IMR-90 (cell line): ENCODE results near the gene EGFR. TPM values are rescaled to one million over a fixed set of nuclear protein-coding genes. Genes with fewer than 3 reads are reported as not detected.

ENCODE experiments used
- ATAC-seq: fragments of 200-7000 bp; cut with Tn5 transposase; 2 replicates; pipeline ENCODE4 v1.9.1; 2020; ENCODE audit warnings: low read depth, mild to moderate bottlenecking, moderate library complexity
- BruUV-seq: library from RNA; stranded (reverse); fragments of 400-500 nt; replicated peaks from 2 replicates; lab custom pipeline; 2021; lab: Mats Ljungman, UMichigan
- CTCF ChIA-PET: fragments of 300-600 bp; formaldehyde crosslinking; extraction: SDS; loops from one replicate; lab custom pipeline; 2021; ENCODE audit warnings: antibody characterized with exemption; lab: Yijun Ruan, JAX
- POLR2A ChIA-PET: fragments of 300-600 bp; sonication (Branson Sonifier 250); formaldehyde crosslinking; loops from one replicate; lab custom pipeline; 2022; ENCODE audit warnings: antibody characterized with exemption; ENCODE audit not compliant: unreplicated experiment; lab: Charles Lee
- DNase-seq: peaks from one replicate; pipeline ENCODE4 v3.0.0; 2013
- H2AFZ ChIP-seq: replicated peaks from 2 replicates; pipeline ENCODE3; 2013; ENCODE audit warnings: low read length, mild to moderate bottlenecking; ENCODE audit not compliant: poor library complexity
- H2AK5ac ChIP-seq: 2 replicates; pipeline ENCODE4 v1.6.1; 2013; ENCODE audit warnings: low read depth, low read length, inconsistent platforms
- H2AK9ac ChIP-seq: replicated peaks from 2 replicates; pipeline ENCODE3; 2013; ENCODE audit warnings: mild to moderate bottlenecking, low read depth, low read length, moderate library complexity; ENCODE audit not compliant: poor library complexity
- H2BK120ac ChIP-seq: 2 replicates; pipeline ENCODE4 v1.6.1; 2013; ENCODE audit warnings: low read depth, low read length, inconsistent platforms
- H2BK15ac ChIP-seq: 3 replicates; pipeline ENCODE4 v1.6.1; 2013; ENCODE audit warnings: low read depth, low read length, inconsistent platforms
- H2BK20ac ChIP-seq: 2 replicates; pipeline ENCODE4 v1.6.1; 2013; ENCODE audit warnings: low read depth, mild to moderate bottlenecking, inconsistent platforms, low read length, moderate library complexity
- H2BK5ac ChIP-seq: 2 replicates; pipeline ENCODE4 v1.6.1; 2013; ENCODE audit warnings: mild to moderate bottlenecking, low read depth, low read length, inconsistent platforms; ENCODE audit not compliant: poor library complexity, severe bottlenecking
- H3K14ac ChIP-seq: replicated peaks from 2 replicates; pipeline ENCODE4 v1.6.1; 2013; ENCODE audit warnings: low read depth, low read length, inconsistent platforms
- H3K18ac ChIP-seq: 2 replicates; pipeline ENCODE4 v1.6.1; 2013; ENCODE audit warnings: low read depth, low read length, control low read depth
- H3K23ac ChIP-seq: 2 replicates; pipeline ENCODE4 v1.6.1; 2013; ENCODE audit warnings: low read depth, low read length, inconsistent platforms
- H3K27ac ChIP-seq: 2 replicates; pipeline ENCODE4 v1.5.1; 2013; ENCODE audit warnings: mild to moderate bottlenecking, control low read depth, low read length; ENCODE audit not compliant: insufficient read depth
- H3K27me3 ChIP-seq: 2 replicates; pipeline ENCODE4 v1.6.1; 2013; ENCODE audit warnings: low read length; ENCODE audit not compliant: control insufficient read depth, insufficient read depth
- H3K36me3 ChIP-seq: 2 replicates; pipeline ENCODE4 v1.6.1; 2013; ENCODE audit warnings: low read length, mixed read lengths; ENCODE audit not compliant: control insufficient read depth, insufficient read depth
- H3K4ac ChIP-seq: 2 replicates; pipeline ENCODE4 v1.6.1; 2013; ENCODE audit warnings: low read depth, low read length, inconsistent platforms
- H3K4me1 ChIP-seq: 2 replicates; pipeline ENCODE4 v1.6.1; 2013; ENCODE audit warnings: low read length, mixed read lengths; ENCODE audit not compliant: control insufficient read depth, insufficient read depth
- H3K4me2 ChIP-seq: 2 replicates; pipeline ENCODE4 v1.6.1; 2013; ENCODE audit warnings: low read depth, mild to moderate bottlenecking, control low read depth, low read length, moderate library complexity
- H3K4me3 ChIP-seq: 2 replicates; pipeline ENCODE4 v1.5.1; 2013; ENCODE audit warnings: low read depth, mild to moderate bottlenecking, control low read depth, low read length, moderate library complexity; ENCODE audit not compliant: insufficient read depth
- H3K56ac ChIP-seq: 2 replicates; pipeline ENCODE4 v1.6.1; 2013; ENCODE audit warnings: low read length, inconsistent platforms; ENCODE audit not compliant: insufficient read depth; ENCODE audit errors: extremely low read depth
- H3K79me1 ChIP-seq, 2 experiments: 2 replicates each; pipeline ENCODE4 v1.6.1; 2013; ENCODE audit warnings: low read length in 2 of 2, inconsistent platforms in 1 of 2, low read depth in 1 of 2
- H3K9ac ChIP-seq: 2 replicates; pipeline ENCODE4 v1.6.1; 2013; ENCODE audit warnings: low read depth, low read length, control low read depth
- H3K9me1 ChIP-seq: 2 replicates; pipeline ENCODE4 v1.6.1; 2013; ENCODE audit warnings: low read length, inconsistent platforms; ENCODE audit not compliant: insufficient read depth
- H3K9me3 ChIP-seq: 2 replicates; pipeline ENCODE4 v1.6.1; 2013; ENCODE audit warnings: low read length; ENCODE audit not compliant: control insufficient read depth, insufficient read depth
- H4K20me1 ChIP-seq: 2 replicates; pipeline ENCODE4 v1.6.1; 2013; ENCODE audit warnings: low read length, inconsistent platforms; ENCODE audit not compliant: insufficient read depth
- H4K5ac ChIP-seq: 2 replicates; pipeline ENCODE4 v1.6.1; 2013; ENCODE audit warnings: mild to moderate bottlenecking, low read depth, low read length, control low read depth
- H4K8ac ChIP-seq, 2 experiments: 2 replicates each; pipeline ENCODE4 v1.6.1; 2013; ENCODE audit warnings: low read depth in 2 of 2, low read length in 2 of 2, control low read depth in 1 of 2, inconsistent platforms in 1 of 2
- H4K91ac ChIP-seq: 2 replicates; pipeline ENCODE4 v1.6.1; 2013; ENCODE audit warnings: low read depth, low read length, inconsistent platforms; ENCODE audit not compliant: insufficient read depth
- RCOR1 ChIP-seq: IDR thresholded peaks from 2 replicates; pipeline ENCODE4 v1.6.1; 2012; ENCODE audit warnings: mild to moderate bottlenecking, low read length, improper control_type of control experiment; ENCODE audit not compliant: insufficient replicate concordance
- WGBS, 2 experiments: methylation state at CpG; one replicate each; pipeline versions ENCODE4 v1.1.5 to v1.1.7; 2013; ENCODE audit warnings: missing lambda C conversion rate in 2 of 2; ENCODE audit not compliant: insufficient read length in 1 of 2; ENCODE audit errors: extremely low coverage in 2 of 2; 5-methylcytosine and 5-hydroxymethylcytosine counted together
- dilution Hi-C: fragments of 300-500 bp; cut with HindIII; formaldehyde crosslinking; loops from one replicate; pipeline ENCODE4 v1.14.3; 2018; ENCODE audit warnings: low sequenced_read_pairs; ENCODE audit not compliant: unreplicated experiment
- in situ Hi-C: fragments of 300-500 bp; cut with MboI; formaldehyde crosslinking; loops from 3 replicates; pipeline ENCODE4 v1.14.3; 2019; ENCODE audit warnings: low sequenced_read_pairs, inconsistent platforms, mixed read lengths
- intact Hi-C: fragments of 100-400 bp; cut with micrococcal nuclease; formaldehyde crosslinking; loops from 2 replicates; pipeline ENCODE4 v1.10.0; 2022
- polyA plus RNA-seq, 3 experiments: library from polyadenylated mRNA; depleted of rRNA; stranded (reverse); fragments of >200 nt; gene quantifications; 2 replicates each; pipeline ENCODE4 v1.2.3, GENCODE V29; 2012; ENCODE audit warnings: low replicate concordance in 1 of 3
- total RNA-seq: library from RNA; depleted of rRNA; stranded (reverse); fragments of >200 nt; gene quantifications from 2 replicates; pipeline ENCODE4 v1.2.3, GENCODE V29; 2012
- TF ChIP-seq, protein P1 (sequence below): fragments of 150-350 bp; IDR thresholded peaks from 2 replicates; pipeline ENCODE4 v1.6.1; 2016; ENCODE audit warnings: low read depth, mild to moderate bottlenecking, low read length, moderate library complexity, borderline replicate concordance
- TF ChIP-seq, protein P2 (sequence below): fragments of 150-350 bp; IDR thresholded peaks from 2 replicates; pipeline ENCODE4 v1.6.1; 2017; ENCODE audit warnings: mild to moderate bottlenecking, antibody characterized with exemption, low read length, low read depth

EGFR gene
- total and polyA plus RNA-seq, 2 of the 4 experiments (the other 2 are of a cell fraction) = 36.9 to 60.4 TPM

DNA sequence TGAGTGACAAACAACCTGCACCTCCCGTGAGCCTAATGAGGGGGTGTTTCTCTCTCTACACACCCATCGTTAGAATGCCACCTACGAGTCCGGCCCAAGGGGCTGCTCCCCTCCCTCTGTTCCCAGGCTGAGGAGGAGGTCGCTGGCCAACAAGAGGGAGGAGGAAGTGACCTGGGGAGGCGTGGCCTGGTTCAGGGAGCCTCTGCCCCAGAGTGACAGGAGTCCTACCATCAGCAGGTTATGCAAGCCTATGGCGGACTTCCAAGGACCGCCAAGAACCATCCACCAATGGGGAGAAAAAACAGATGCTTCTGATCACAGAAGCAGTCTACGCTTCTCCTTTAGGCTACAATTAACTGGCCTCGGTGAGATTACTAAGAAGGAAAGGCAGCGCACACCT, 12.3 kb upstream of the EGFR start:
- CTCF ChIA-PET = no interaction called here
- H3K27ac ChIP-seq = no peak overlapping the region
- H4K91ac ChIP-seq = no peak overlapping the region
- H3K9me3 ChIP-seq = no peaks in the 10 kb centered on the region
- H3K56ac ChIP-seq = no peak overlapping the region
- H3K4me1 ChIP-seq = no peaks in the 10 kb centered on the region
- intact Hi-C loops = no loop called here
- no peak overlapping the region for H3K4ac ChIP-seq
- 83% methylated on average over 2 of the region's 11 CpGs; no CpG with 5 or more reads in 1 of the 2 experiments for WGBS, 2 experiments
- no peak overlapping the region for H2BK120ac ChIP-seq
- ATAC-seq = no peak
- dilution Hi-C loops = no loop called here
- H4K20me1 ChIP-seq = no peaks in the 10 kb centered on the region
- H3K4me2 ChIP-seq = no peak overlapping the region
- H2AK5ac ChIP-seq = no peak overlapping the region
- H3K9me1 ChIP-seq = no peaks in the 10 kb centered on the region
- no peak overlapping the region for H3K4me3 ChIP-seq
- H2AFZ ChIP-seq = no peak overlapping the region
- no peak for DNase-seq
- H3K18ac ChIP-seq = no peak overlapping the region
- H3K27me3 ChIP-seq = no peaks in the 10 kb centered on the region
- no peak overlapping the region for H3K9ac ChIP-seq
- no peak overlapping the region for H3K23ac ChIP-seq
- no peak overlapping the region for H2BK20ac ChIP-seq
- TF ChIP-seq, protein P1, sequence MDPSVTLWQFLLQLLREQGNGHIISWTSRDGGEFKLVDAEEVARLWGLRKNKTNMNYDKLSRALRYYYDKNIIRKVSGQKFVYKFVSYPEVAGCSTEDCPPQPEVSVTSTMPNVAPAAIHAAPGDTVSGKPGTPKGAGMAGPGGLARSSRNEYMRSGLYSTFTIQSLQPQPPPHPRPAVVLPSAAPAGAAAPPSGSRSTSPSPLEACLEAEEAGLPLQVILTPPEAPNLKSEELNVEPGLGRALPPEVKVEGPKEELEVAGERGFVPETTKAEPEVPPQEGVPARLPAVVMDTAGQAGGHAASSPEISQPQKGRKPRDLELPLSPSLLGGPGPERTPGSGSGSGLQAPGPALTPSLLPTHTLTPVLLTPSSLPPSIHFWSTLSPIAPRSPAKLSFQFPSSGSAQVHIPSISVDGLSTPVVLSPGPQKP = no peak
- TF ChIP-seq RCOR1 = no peak
- TF ChIP-seq, protein P2, sequence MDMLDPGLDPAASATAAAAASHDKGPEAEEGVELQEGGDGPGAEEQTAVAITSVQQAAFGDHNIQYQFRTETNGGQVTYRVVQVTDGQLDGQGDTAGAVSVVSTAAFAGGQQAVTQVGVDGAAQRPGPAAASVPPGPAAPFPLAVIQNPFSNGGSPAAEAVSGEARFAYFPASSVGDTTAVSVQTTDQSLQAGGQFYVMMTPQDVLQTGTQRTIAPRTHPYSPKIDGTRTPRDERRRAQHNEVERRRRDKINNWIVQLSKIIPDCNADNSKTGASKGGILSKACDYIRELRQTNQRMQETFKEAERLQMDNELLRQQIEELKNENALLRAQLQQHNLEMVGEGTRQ = no peak
- no peaks in the 10 kb centered on the region for H3K79me1 ChIP-seq
- POLR2A ChIA-PET = no interaction called here
- no TSS peak for BruUV-seq
- no peak overlapping the region for H4K8ac ChIP-seq
- H4K5ac ChIP-seq = no peak overlapping the region
- no peaks in the 10 kb centered on the region for H3K36me3 ChIP-seq
- H2AK9ac ChIP-seq = no peak overlapping the region
- in situ Hi-C loops = no loop called here
- H2BK5ac ChIP-seq = no peak overlapping the region
- no peak overlapping the region for H3K14ac ChIP-seq
- no peak overlapping the region for H2BK15ac ChIP-seq
